NT2/D1 (cell line): ENCODE results near the gene TBC1D22B.

Experiments used
- DNase-seq: peaks from one replicate; pipeline ENCODE4 v3.0.0-alpha.2; 2011; ENCODE audit warnings: low read depth, low spot score
- H3K27me3 ChIP-seq: 2 replicates; pipeline ENCODE4 v1.6.0; 2011; ENCODE audit warnings: mild to moderate bottlenecking; ENCODE audit not compliant: insufficient read length, insufficient read depth
- H3K36me3 ChIP-seq: 2 replicates; pipeline ENCODE4 v1.6.1; 2011; ENCODE audit warnings: mild to moderate bottlenecking, low read length, mixed read lengths; ENCODE audit not compliant: insufficient read depth, insufficient read length
- H3K4me1 ChIP-seq: 2 replicates; pipeline ENCODE4 v1.5.1; 2011; ENCODE audit not compliant: insufficient read depth, insufficient read length
- H3K4me3 ChIP-seq: 2 replicates; pipeline ENCODE4 v1.5.1; 2011; ENCODE audit warnings: low read depth; ENCODE audit not compliant: insufficient read length
- H3K9ac ChIP-seq: 2 replicates; pipeline ENCODE4 v1.6.0; 2011; ENCODE audit warnings: low read depth; ENCODE audit not compliant: insufficient read length
- H3K9me3 ChIP-seq: 2 replicates; pipeline ENCODE4 v1.5.1; 2011; ENCODE audit warnings: mild to moderate bottlenecking, low read length; ENCODE audit not compliant: insufficient read depth
- SUZ12 ChIP-seq: IDR thresholded peaks from 2 replicates; pipeline ENCODE4 v1.6.1; 2011; ENCODE audit not compliant: insufficient read length, insufficient read depth; ENCODE audit errors: extremely low read depth
- YY1 ChIP-seq: IDR thresholded peaks from 2 replicates; pipeline ENCODE4 v1.6.1; 2011; ENCODE audit not compliant: insufficient read length, insufficient read depth
- ZNF274 ChIP-seq: IDR thresholded peaks from 2 replicates; pipeline ENCODE4 v1.6.1; 2011; ENCODE audit warnings: mild to moderate bottlenecking, low read depth, low read length

The TBC1D22B gene

DNA sequence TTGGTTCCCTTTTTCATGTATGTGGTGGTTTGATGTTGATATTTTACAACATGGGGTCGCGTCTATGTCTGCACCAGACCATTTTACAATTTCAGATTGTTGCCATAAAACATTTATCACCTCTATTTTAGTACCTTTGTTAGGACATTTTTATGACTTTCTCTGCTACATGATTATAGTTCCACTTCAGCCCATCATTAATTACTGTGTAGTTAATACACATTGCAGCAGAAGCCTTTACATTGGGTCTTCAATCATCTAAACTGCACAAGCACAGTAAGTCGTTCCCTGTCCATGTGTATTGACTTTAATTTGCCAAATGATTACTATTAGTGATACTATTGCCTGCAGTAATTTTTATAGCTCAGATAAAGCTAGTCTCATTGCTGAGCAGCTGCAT, 16.1 kb downstream of the TBC1D22B start:
- Histone ChIP-seq H3K9me3 (no peaks in the 10 kb centered on the region), H3K9ac (no peak overlapping the region), H3K4me1 (no peaks in the 10 kb centered on the region), H3K27me3 (no peaks in the 10 kb centered on the region), H3K36me3 (peaks cover 15% of the 10 kb centered on the region), H3K4me3 (no peak overlapping the region)
- TF ChIP-seq YY1 (no peak), ZNF274 (no peak), SUZ12 (no peak)
- no peak for DNase-seq

DNA sequence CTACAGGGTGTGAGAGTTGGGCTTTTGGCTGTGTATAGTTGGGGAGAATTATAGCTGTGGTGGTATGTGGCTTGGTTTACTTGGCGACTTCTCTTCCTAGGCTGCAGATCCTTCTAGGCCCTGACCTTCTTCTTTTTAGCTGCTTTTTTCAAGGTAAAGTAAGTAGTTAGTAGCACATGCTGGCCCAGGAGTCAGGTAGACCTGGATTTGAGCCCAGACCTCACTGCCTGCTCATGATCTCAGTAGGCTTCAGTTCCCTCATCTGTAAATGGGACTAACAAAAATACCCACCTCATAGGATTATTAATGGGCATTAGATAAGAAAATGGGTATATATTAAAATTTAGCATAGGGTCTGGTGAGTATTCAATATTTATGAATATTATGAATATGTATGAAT, 17.8 kb downstream of the TBC1D22B start:
- Histone ChIP-seq H3K9me3 (no peaks in the 10 kb centered on the region), H3K9ac (no peak overlapping the region), H3K36me3 (peaks cover 22% of the 10 kb centered on the region), H3K27me3 (no peaks in the 10 kb centered on the region), H3K4me3 (no peak overlapping the region), H3K4me1 (peaks cover 2% of the 10 kb centered on the region)
- no peak for TF ChIP-seq ZNF274
- no peak for TF ChIP-seq SUZ12
- TF ChIP-seq YY1, result no peak
- DNase-seq, result no peak

DNA sequence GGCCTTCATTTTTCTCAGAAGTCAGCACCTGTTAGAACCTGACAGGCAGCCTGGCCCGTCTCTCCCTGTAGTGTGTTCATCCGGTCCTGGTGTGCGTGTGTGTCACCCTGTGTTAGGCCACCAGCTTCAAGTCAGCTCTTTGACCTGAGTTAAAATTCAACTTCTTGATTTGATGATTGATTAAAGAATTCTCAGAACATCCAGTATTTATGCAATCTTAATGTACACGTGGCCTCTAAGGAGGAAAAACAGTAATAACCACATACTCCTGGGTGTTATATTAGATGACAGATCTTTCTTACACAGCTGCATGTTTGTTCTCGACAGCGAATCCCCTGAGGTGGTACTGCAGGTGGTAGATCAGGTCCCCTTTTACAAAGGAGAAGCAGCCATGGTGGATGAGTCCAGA, 19.4 kb downstream of the TBC1D22B start:
- Histone ChIP-seq H3K36me3 (peaks cover 26% of the 10 kb centered on the region), H3K9ac (no peak overlapping the region), H3K27me3 (no peaks in the 10 kb centered on the region), H3K4me3 (no peak overlapping the region), H3K4me1 (peaks cover 4% of the 10 kb centered on the region), H3K9me3 (no peaks in the 10 kb centered on the region)
- DNase-seq, result no peak
- TF ChIP-seq ZNF274 (no peak), SUZ12 (no peak), YY1 (no peak)

DNA sequence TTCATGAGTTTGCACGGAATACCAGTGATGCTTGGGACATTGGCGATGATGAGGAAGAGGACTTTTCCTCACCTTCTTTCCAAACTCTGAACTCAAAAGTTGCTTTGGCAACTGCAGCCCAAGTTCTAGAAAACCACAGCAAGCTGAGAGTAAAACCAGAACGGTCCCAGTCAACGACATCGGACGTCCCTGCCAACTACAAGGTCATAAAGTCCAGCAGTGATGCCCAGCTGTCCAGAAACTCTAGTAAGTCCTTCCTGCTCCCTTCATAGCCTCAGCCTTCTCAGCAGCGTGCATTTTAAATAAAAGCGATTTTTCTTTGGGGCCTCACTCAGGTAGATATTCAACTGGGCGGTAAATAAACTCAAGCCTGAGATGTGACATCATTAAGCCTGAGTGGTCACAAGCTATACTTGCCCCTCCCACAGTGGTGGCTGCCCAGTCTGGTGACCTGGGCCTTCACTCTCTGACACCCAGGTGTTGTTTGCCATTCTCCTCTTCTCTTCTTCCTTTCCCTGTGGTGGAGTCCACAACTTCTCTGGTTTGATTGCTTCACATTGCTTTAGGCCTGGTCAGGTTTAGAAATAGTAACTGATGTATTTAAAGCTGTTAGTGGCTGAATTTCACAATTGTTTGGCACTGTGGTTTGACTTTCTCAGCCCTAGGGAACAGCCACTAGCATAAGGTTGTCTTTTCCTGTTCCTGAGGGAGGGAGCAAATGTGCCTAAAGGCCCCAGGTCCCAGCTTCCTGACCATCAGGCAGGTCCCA, 22.0 kb downstream of the TBC1D22B start:
- Histone ChIP-seq H3K9ac (no peak overlapping the region), H3K4me3 (no peak overlapping the region), H3K27me3 (no peaks in the 10 kb centered on the region)

DNA sequence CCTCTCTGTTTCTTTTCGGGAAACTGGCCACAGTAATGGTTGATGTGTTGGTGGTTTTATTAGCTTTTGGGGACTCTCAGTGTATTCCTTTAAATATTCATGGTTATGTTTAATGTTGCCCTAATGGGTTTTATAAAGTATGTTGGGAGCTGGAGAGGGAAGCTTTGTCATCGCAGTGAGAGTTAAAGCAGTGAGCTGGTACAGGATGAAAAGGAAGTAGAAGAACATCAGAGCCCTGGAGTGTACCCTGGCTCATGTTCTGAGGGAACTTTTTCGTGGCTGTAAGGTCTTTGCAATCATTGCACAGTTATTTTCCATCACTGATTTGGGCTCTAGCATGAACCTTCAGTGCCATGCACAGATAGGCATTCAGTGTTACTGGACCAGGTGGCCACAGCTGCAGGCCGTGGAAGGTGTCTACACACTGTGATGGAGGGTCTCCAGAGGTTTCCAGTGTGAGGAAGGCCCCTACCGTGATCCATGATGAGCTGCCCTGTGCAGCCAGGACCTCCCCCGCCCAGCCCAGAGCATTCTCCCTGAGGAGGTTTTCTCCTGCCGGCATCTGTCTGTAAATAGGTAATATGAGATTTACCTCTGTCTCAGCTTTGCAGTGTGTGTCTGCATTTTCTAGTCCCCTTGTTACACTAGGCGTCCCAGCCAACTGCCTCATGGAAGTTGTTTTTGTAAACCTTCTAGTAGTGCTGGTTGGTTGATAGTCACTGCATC, 22.8 kb downstream of the TBC1D22B start:
- no peak overlapping the region for H3K9ac ChIP-seq
- H3K4me1 ChIP-seq, result peaks cover 4% of the 10 kb centered on the region
- H3K9me3 ChIP-seq, result no peaks in the 10 kb centered on the region
- no peak overlapping the region for H3K4me3 ChIP-seq
- no peaks in the 10 kb centered on the region for H3K27me3 ChIP-seq
- no peak for DNase-seq
- TF ChIP-seq YY1 (no peak), SUZ12 (no peak), ZNF274 (no peak)
- peaks cover 54% of the 10 kb centered on the region for H3K36me3 ChIP-seq

More for the DNA sequence above, 22.0 kb downstream of the TBC1D22B start:
- Histone ChIP-seq H3K4me1 (peaks cover 4% of the 10 kb centered on the region), H3K9me3 (no peaks in the 10 kb centered on the region), H3K36me3 (peaks cover 48% of the 10 kb centered on the region)
- TF ChIP-seq SUZ12 (no peak), YY1 (no peak), ZNF274 (no peak)
- DNase-seq, result no peak

DNA sequence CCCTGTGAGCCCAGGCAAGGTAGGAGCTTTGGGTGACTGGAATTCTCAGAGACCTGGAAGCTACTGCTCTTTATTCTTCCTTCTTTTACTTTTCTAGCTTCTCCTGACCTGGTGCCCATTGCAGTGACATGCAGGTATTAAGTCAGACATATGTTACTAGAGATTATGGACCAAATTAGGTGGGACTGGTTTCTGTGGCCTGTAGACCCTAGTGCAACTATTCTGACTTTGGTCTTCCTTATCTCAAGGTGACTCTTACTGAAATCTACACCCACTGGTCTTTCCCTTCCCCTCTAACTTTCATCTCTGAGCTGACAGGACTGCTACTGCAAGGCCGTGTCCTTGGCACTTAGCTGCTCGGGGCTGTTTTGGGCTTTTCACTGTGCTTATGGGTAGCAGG, 24.8 kb downstream of the TBC1D22B start:
- no peak for TF ChIP-seq ZNF274
- no peak for TF ChIP-seq YY1
- no peak for TF ChIP-seq SUZ12
- Histone ChIP-seq H3K9ac (no peak overlapping the region), H3K27me3 (no peaks in the 10 kb centered on the region), H3K4me1 (peaks cover 4% of the 10 kb centered on the region), H3K36me3 (peaks cover 63% of the 10 kb centered on the region), H3K9me3 (no peaks in the 10 kb centered on the region), H3K4me3 (no peak overlapping the region)
- DNase-seq, result no peak

DNA sequence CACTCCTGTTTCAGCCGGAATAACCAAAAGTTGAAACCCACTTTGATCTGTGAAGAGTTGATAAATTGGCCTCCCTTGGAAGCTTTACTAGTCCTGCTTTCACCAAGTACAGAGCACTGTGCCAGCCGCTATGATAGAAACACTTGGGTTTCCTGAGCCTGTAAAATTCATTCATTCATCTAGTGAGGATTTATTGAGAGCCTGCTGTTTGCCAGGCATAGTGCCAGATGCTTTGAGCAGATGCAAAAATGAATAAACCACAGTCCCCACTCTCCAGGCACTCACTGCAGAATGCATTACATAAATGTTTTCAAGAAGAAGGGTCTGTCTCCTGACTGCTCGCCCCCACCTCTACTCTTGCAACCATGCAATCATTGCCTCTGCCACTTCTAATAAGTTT, 25.7 kb downstream of the TBC1D22B start:
- TF ChIP-seq SUZ12, result no peak
- TF ChIP-seq ZNF274, result no peak
- TF ChIP-seq YY1, result no peak
- no peak overlapping the region for H3K9ac ChIP-seq
- no peak for DNase-seq
- H3K9me3 ChIP-seq, result no peaks in the 10 kb centered on the region
- no peaks in the 10 kb centered on the region for H3K27me3 ChIP-seq
- H3K4me3 ChIP-seq, result no peak overlapping the region
- H3K36me3 ChIP-seq, result peaks cover 65% of the 10 kb centered on the region
- H3K4me1 ChIP-seq, result peaks cover 4% of the 10 kb centered on the region
